ENCODE measurements around the gene C4A.
"Not testable (repeated sequence)": the region's sequence is repeated elsewhere in the genome, so short reads cannot be mapped to it uniquely, and the experiment has no call there.

Gene C4A

GRCh38 chr6:32037598-32038524, 56.0 kb downstream of the C4A start, which contains the start of gene CYP21A2:
Gene CYP21A2 (plus strand): TSS chr6:32038415. CDS start chr6:32038423, 8 bp downstream.
- not testable (repeated sequence) for DNase-seq

GRCh38 chr6:32038878-32039277, 57.0 kb downstream of the C4A start:
- DNase-seq: not testable (repeated sequence)

- DNase-seq: not testable (repeated sequence)
These were observed 57.7 kb downstream of the C4A start for GRCh38 chr6:32039321-32040274.

GRCh38 chr6:32040299-32041049, 58.6 kb downstream of the C4A start:
- DNase-seq: not testable (repeated sequence)

GRCh38 chr6:32041050-32041321, 59.1 kb downstream of the C4A start:
- DNase-seq: not testable (repeated sequence)

GRCh38 chr6:32041385-32041784, 59.5 kb downstream of the C4A start:
- DNase-seq: not testable (repeated sequence)

GRCh38 chr6:32042276-32042675, 60.4 kb downstream of the C4A start:
- not testable (repeated sequence) for DNase-seq

- DNase-seq: not testable (repeated sequence)
These were observed 61.9 kb downstream of the C4A start for GRCh38 chr6:32043589-32044380.

GRCh38 chr6:32044916-32045315, 63.1 kb downstream of the C4A start:
- DNase-seq: not testable (repeated sequence)

- DNase-seq: no peak
These were observed 64.1 kb downstream of the C4A start for GRCh38 chr6:32045811-32046449.

GRCh38 chr6:32046450-32047083, 64.7 kb downstream of the C4A start:
- DNase-seq: no peak

- DNase-seq: no peak
These were observed 65.2 kb downstream of the C4A start for GRCh38 chr6:32047084-32047478.

GRCh38 chr6:32047539-32047854, 65.6 kb downstream of the C4A start:
- DNase-seq: no peak

- peak; percentile 40 for DNase-seq
These were observed 66.3 kb downstream of the C4A start for GRCh38 chr6:32047855-32048766.

GRCh38 chr6:32049149-32049548, 67.3 kb downstream of the C4A start:
- DNase-seq: not testable (repeated sequence)

GRCh38 chr6:32049736-32050135, 67.9 kb downstream of the C4A start:
- not testable (repeated sequence) for DNase-seq

- DNase-seq: no peak
These were observed 68.7 kb downstream of the C4A start for GRCh38 chr6:32050562-32050961.

All from KG1 (cell line).